Activated CD4-positive, alpha-beta T cell treated with anti-CD3 and anti-CD28 coated beads for 48 hours (primary cell): ENCODE data around the gene LMX1B.
A peak's percentile ranks its signal among the peaks of the same experiment; 100 is the strongest.

Experiments used
- DNase-seq: peaks from one replicate; pipeline ENCODE4 v3.0.0-alpha.2; 2020

Gene LMX1B

GRCh38 chr9:126682928-126683697 lies 69.4 kb downstream of the LMX1B start:
- DNase-seq, result no peak

- no peak for DNase-seq
These were observed 69.9 kb downstream of the LMX1B start for GRCh38 chr9:126683698-126684044.

GRCh38 chr9:126684345-126684744 lies 70.6 kb downstream of the LMX1B start:
- no peak for DNase-seq

- no peak for DNase-seq
These were observed 71.3 kb downstream of the LMX1B start for GRCh38 chr9:126684965-126685465.

- no peak for DNase-seq
These were observed 74.3 kb downstream of the LMX1B start for GRCh38 chr9:126687930-126688461.

GRCh38 chr9:126688617-126689016 lies 74.9 kb downstream of the LMX1B start:
- no peak for DNase-seq

- DNase-seq, result no peak
These were observed 75.5 kb downstream of the LMX1B start for GRCh38 chr9:126689027-126689825.

- peak; percentile 76 for DNase-seq
These were observed 76.8 kb downstream of the LMX1B start for GRCh38 chr9:126690431-126691051.

- DNase-seq, result no peak
These were observed 78.5 kb downstream of the LMX1B start for GRCh38 chr9:126692041-126692758.

GRCh38 chr9:126692759-126693427 lies 79.2 kb downstream of the LMX1B start:
- DNase-seq, result no peak

- DNase-seq, result no peak
These were observed 79.8 kb downstream of the LMX1B start for GRCh38 chr9:126693428-126693944.

GRCh38 chr9:126694206-126695081 lies 80.7 kb downstream of the LMX1B start:
- no peak for DNase-seq

- no peak for DNase-seq
These were observed 81.5 kb downstream of the LMX1B start for GRCh38 chr9:126695186-126695585.

GRCh38 chr9:126695701-126696400 lies 82.1 kb downstream of the LMX1B start:
- no peak for DNase-seq

GRCh38 chr9:126696401-126697145 lies 82.8 kb downstream of the LMX1B start:
- no peak for DNase-seq

- DNase-seq, result no peak
These were observed 83.6 kb downstream of the LMX1B start for GRCh38 chr9:126697330-126697729.

- DNase-seq, result no peak
These were observed 84.5 kb downstream of the LMX1B start for GRCh38 chr9:126698251-126698650.

- DNase-seq, result no peak
These were observed 85.0 kb downstream of the LMX1B start for GRCh38 chr9:126698756-126699155.

- DNase-seq, result no peak
These were observed 85.7 kb downstream of the LMX1B start for GRCh38 chr9:126699401-126699881.
